ENCODE results near the gene CCNJL. TPM values are rescaled to one million over a fixed set of nuclear protein-coding genes. Genes with fewer than 3 reads are reported as not detected.

CCNJL gene
- total and polyA plus RNA-seq, 2 experiments from 2014 or later = 8.1 to 10.8 TPM

- WGBS (ENCODE audit: low lambda C conversion rate, missing lambda C conversion rate) = 29% methylated on average over 7 of the region's 8 CpGs
- Histone ChIP-seq H3K79me2 (peaks cover 55% of the 10 kb centered on the region), H3K27me3 (no peaks in the 10 kb centered on the region), H4K20me1 (ENCODE audit: insufficient read depth, poor library complexity, severe bottlenecking) (peaks cover 5% of the 10 kb centered on the region), H3K9me2 (replicated peaks; ENCODE audit: insufficient read depth) (no peaks in the 10 kb centered on the region), H3K4me2 (peak overlapping the region; percentile 34), H2AFZ (no peak overlapping the region), H3K4me1 (ENCODE audit: insufficient read depth) (peaks cover 24% of the 10 kb centered on the region), H3K27ac (peak overlapping the region; percentile 73), H3K36me3 (replicated peaks; ENCODE audit: insufficient read depth, low read depth) (no peaks in the 10 kb centered on the region), H3K9me3 (ENCODE audit: low read depth) (no peaks in the 10 kb centered on the region), H3K4me3 (no peak overlapping the region)
- DNase-seq (ENCODE audit: low spot score) = peak; percentile 47
- TF ChIP-seq CTCF (IDR thresholded peaks at IDR 0.05; ENCODE audit: poor library complexity) = no peak
- TF ChIP-seq EZH2 (IDR thresholded peaks at IDR 0.05; ENCODE audit: borderline replicate concordance) = no peak
- TF ChIP-seq EZH2phosphoT487 (IDR thresholded peaks at IDR 0.05; ENCODE audit: low read depth, severe bottlenecking, unreplicated experiment) = no peak
Observed at GRCh38 chr5:160287378-160288051, 24.8 kb downstream of the CCNJL start.

GRCh38 chr5:160286947-160287346, 25.4 kb downstream of the CCNJL start:
- no peaks in the 10 kb centered on the region for H3K9me3 ChIP-seq (ENCODE audit: low read depth)
- DNase-seq (ENCODE audit: low spot score) = no peak
- 88% methylated on average over 6 of the region's 6 CpGs for WGBS (ENCODE audit: low lambda C conversion rate, missing lambda C conversion rate)
- H3K27me3 ChIP-seq = no peaks in the 10 kb centered on the region
- H4K20me1 ChIP-seq (ENCODE audit: insufficient read depth, poor library complexity, severe bottlenecking) = peaks cover 5% of the 10 kb centered on the region
- peak overlapping the region; percentile 34 for H3K4me2 ChIP-seq
- TF ChIP-seq CTCF (IDR thresholded peaks at IDR 0.05; ENCODE audit: poor library complexity) = no peak
- TF ChIP-seq EZH2phosphoT487 (IDR thresholded peaks at IDR 0.05; ENCODE audit: low read depth, severe bottlenecking, unreplicated experiment) = no peak
- TF ChIP-seq EZH2 (IDR thresholded peaks at IDR 0.05; ENCODE audit: borderline replicate concordance) = no peak
- H2AFZ ChIP-seq = no peak overlapping the region
- H3K79me2 ChIP-seq = peaks cover 49% of the 10 kb centered on the region
- H3K27ac ChIP-seq = peak overlapping the region; percentile 73
- H3K9me2 ChIP-seq (replicated peaks; ENCODE audit: insufficient read depth) = no peaks in the 10 kb centered on the region
- H3K4me3 ChIP-seq = no peak overlapping the region
- no peaks in the 10 kb centered on the region for H3K36me3 ChIP-seq (replicated peaks; ENCODE audit: insufficient read depth, low read depth)
- peaks cover 24% of the 10 kb centered on the region for H3K4me1 ChIP-seq (ENCODE audit: insufficient read depth)

GRCh38 chr5:160285316-160285715, 27.0 kb downstream of the CCNJL start:
- no peaks in the 10 kb centered on the region for H3K36me3 ChIP-seq (replicated peaks; ENCODE audit: insufficient read depth, low read depth)
- no peak overlapping the region for H3K4me2 ChIP-seq
- no peak overlapping the region for H3K4me3 ChIP-seq
- H4K20me1 ChIP-seq (ENCODE audit: insufficient read depth, poor library complexity, severe bottlenecking) = peaks cover 1% of the 10 kb centered on the region
- H3K4me1 ChIP-seq (ENCODE audit: insufficient read depth) = peaks cover 24% of the 10 kb centered on the region
- no peak for DNase-seq (ENCODE audit: low spot score)
- H3K79me2 ChIP-seq = peaks cover 35% of the 10 kb centered on the region
- TF ChIP-seq EZH2 (IDR thresholded peaks at IDR 0.05; ENCODE audit: borderline replicate concordance) (no peak), CTCF (IDR thresholded peaks at IDR 0.05; ENCODE audit: poor library complexity) (no peak), EZH2phosphoT487 (IDR thresholded peaks at IDR 0.05; ENCODE audit: low read depth, severe bottlenecking, unreplicated experiment) (no peak)
- no peak overlapping the region for H3K27ac ChIP-seq
- no peaks in the 10 kb centered on the region for H3K9me2 ChIP-seq (replicated peaks; ENCODE audit: insufficient read depth)
- no peaks in the 10 kb centered on the region for H3K27me3 ChIP-seq
- H3K9me3 ChIP-seq (ENCODE audit: low read depth) = no peaks in the 10 kb centered on the region
- 91% methylated on average over 2 of the region's 2 CpGs for WGBS (ENCODE audit: low lambda C conversion rate, missing lambda C conversion rate)
- H2AFZ ChIP-seq = no peak overlapping the region

Data from hepatocyte (in vitro differentiated cells).